ENCODE measurements around the gene PPP1R14C.

PPP1R14C gene

GRCh38 chr6:150195996-150196417, 53.2 kb downstream of the PPP1R14C start:
- no peak for ATAC-seq (replicated peaks; ENCODE audit: extremely low read depth, poor library complexity, severe bottlenecking)

GRCh38 chr6:150196942-150197745, 54.3 kb downstream of the PPP1R14C start:
- Mint-ChIP-seq H3K27ac (ENCODE audit: low read depth) (no peak overlapping the region), H3K4me1 (no peaks in the 10 kb centered on the region), H3K36me3 (ENCODE audit: insufficient read depth) (no peaks in the 10 kb centered on the region), H3K9me3 (no peaks in the 10 kb centered on the region), H3K27me3 (no peaks in the 10 kb centered on the region), H3K4me3 (no peak overlapping the region)
- DNase-seq (ENCODE audit: low spot score in 2 of 2) (no peak), ATAC-seq (replicated peaks; ENCODE audit: extremely low read depth, poor library complexity, severe bottlenecking) (no peak)

More at GRCh38 chr6:150195996-150196417, 53.2 kb downstream of the PPP1R14C start:
- no peaks in the 10 kb centered on the region for H3K9me3 Mint-ChIP-seq
- DNase-seq (ENCODE audit: low spot score in 2 of 2) = no peak
- no peaks in the 10 kb centered on the region for H3K36me3 Mint-ChIP-seq (ENCODE audit: insufficient read depth)
- no peak overlapping the region for H3K4me3 Mint-ChIP-seq
- no peaks in the 10 kb centered on the region for H3K27me3 Mint-ChIP-seq
- H3K4me1 Mint-ChIP-seq = no peaks in the 10 kb centered on the region
- H3K27ac Mint-ChIP-seq (ENCODE audit: low read depth) = no peak overlapping the region

GRCh38 chr6:150198532-150198931, 55.7 kb downstream of the PPP1R14C start:
- H3K4me1 Mint-ChIP-seq = peaks cover 9% of the 10 kb centered on the region
- H3K9me3 Mint-ChIP-seq = no peaks in the 10 kb centered on the region
- ATAC-seq (replicated peaks; ENCODE audit: extremely low read depth, poor library complexity, severe bottlenecking) (no peak), DNase-seq (ENCODE audit: low spot score in 2 of 2) (no peak)
- no peak overlapping the region for H3K4me3 Mint-ChIP-seq
- no peaks in the 10 kb centered on the region for H3K36me3 Mint-ChIP-seq (ENCODE audit: insufficient read depth)
- H3K27me3 Mint-ChIP-seq = no peaks in the 10 kb centered on the region
- no peak overlapping the region for H3K27ac Mint-ChIP-seq (ENCODE audit: low read depth)

DNA sequence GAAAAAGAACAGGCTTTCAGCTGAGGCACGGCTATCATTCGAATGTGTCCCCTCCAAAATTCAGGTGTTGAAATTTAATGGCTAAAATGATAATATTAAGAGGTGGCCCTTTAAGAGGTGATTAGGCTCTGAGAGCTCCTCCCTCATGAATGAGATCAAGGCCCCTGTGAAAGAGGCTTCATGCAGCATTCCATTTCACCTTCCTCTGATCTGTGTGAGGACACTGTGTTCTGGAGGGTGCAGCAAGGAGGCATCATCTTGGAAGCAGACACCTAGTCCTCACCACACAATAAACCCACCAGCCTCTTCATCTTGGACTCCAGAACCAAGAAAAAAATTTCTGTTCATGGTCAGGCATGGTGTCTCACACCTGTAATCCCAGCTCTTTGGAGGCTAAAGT, 56.4 kb downstream of the PPP1R14C start:
- no peak for DNase-seq (ENCODE audit: low spot score in 2 of 2)
- Mint-ChIP-seq H3K27me3 (no peaks in the 10 kb centered on the region), H3K27ac (ENCODE audit: low read depth) (no peak overlapping the region), H3K36me3 (ENCODE audit: insufficient read depth) (no peaks in the 10 kb centered on the region), H3K9me3 (no peaks in the 10 kb centered on the region), H3K4me1 (peaks cover 9% of the 10 kb centered on the region), H3K4me3 (no peak overlapping the region)
- ATAC-seq (replicated peaks; ENCODE audit: extremely low read depth, poor library complexity, severe bottlenecking) = no peak

- H3K36me3 Mint-ChIP-seq (ENCODE audit: insufficient read depth) = no peaks in the 10 kb centered on the region
- ATAC-seq (replicated peaks; ENCODE audit: extremely low read depth, poor library complexity, severe bottlenecking) (no peak), DNase-seq (ENCODE audit: low spot score in 2 of 2) (no peak)
- H3K27ac Mint-ChIP-seq (ENCODE audit: low read depth) = no peak overlapping the region
- peaks cover 9% of the 10 kb centered on the region for H3K4me1 Mint-ChIP-seq
- no peaks in the 10 kb centered on the region for H3K27me3 Mint-ChIP-seq
- no peaks in the 10 kb centered on the region for H3K9me3 Mint-ChIP-seq
- no peak overlapping the region for H3K4me3 Mint-ChIP-seq
Measured at GRCh38 chr6:150200428-150201100, 57.7 kb downstream of the PPP1R14C start.

GRCh38 chr6:150201285-150201684, 58.4 kb downstream of the PPP1R14C start:
- Mint-ChIP-seq H3K4me3 (no peak overlapping the region), H3K4me1 (peaks cover 9% of the 10 kb centered on the region), H3K9me3 (no peaks in the 10 kb centered on the region), H3K36me3 (ENCODE audit: insufficient read depth) (no peaks in the 10 kb centered on the region), H3K27me3 (no peaks in the 10 kb centered on the region), H3K27ac (ENCODE audit: low read depth) (peak overlapping the region; percentile 3)
- DNase-seq (ENCODE audit: low spot score in 2 of 2) (no peak), ATAC-seq (replicated peaks; ENCODE audit: extremely low read depth, poor library complexity, severe bottlenecking) (no peak)

GRCh38 chr6:150201772-150202329, 59.0 kb downstream of the PPP1R14C start:
- H3K4me1 Mint-ChIP-seq = peaks cover 9% of the 10 kb centered on the region
- H3K27me3 Mint-ChIP-seq = no peaks in the 10 kb centered on the region
- no peak overlapping the region for H3K27ac Mint-ChIP-seq (ENCODE audit: low read depth)
- H3K4me3 Mint-ChIP-seq = no peak overlapping the region
- no peak for DNase-seq (ENCODE audit: low spot score in 2 of 2)
- no peak for ATAC-seq (replicated peaks; ENCODE audit: extremely low read depth, poor library complexity, severe bottlenecking)
- H3K36me3 Mint-ChIP-seq (ENCODE audit: insufficient read depth) = no peaks in the 10 kb centered on the region
- H3K9me3 Mint-ChIP-seq = no peaks in the 10 kb centered on the region

DNA sequence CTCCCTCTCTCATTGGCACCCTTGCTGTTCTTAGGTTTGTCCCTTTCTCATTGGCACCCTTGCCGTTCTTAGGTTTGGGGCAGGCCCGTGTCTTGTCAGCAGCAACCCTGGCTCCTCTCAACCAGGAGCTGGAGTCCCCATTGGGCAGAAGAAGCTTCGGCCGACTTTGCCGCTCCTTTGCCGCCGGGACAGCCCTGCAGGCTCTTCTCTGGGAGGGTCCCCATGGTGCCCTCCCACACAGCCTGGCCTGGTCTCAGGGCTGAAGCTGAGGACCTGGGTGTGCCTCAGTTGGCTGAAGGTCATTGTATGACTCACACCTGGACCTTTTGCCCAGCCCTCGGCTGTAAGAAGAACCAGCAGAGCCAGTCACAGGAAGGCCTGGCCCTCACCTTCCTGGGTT, 59.6 kb downstream of the PPP1R14C start:
- ATAC-seq (replicated peaks; ENCODE audit: extremely low read depth, poor library complexity, severe bottlenecking) (no peak), DNase-seq (ENCODE audit: low spot score in 2 of 2) (no peak)
- no peaks in the 10 kb centered on the region for H3K36me3 Mint-ChIP-seq (ENCODE audit: insufficient read depth)
- no peaks in the 10 kb centered on the region for H3K9me3 Mint-ChIP-seq
- peaks cover 9% of the 10 kb centered on the region for H3K4me1 Mint-ChIP-seq
- no peaks in the 10 kb centered on the region for H3K27me3 Mint-ChIP-seq
- no peak overlapping the region for H3K4me3 Mint-ChIP-seq
- H3K27ac Mint-ChIP-seq (ENCODE audit: low read depth) = no peak overlapping the region

DNA sequence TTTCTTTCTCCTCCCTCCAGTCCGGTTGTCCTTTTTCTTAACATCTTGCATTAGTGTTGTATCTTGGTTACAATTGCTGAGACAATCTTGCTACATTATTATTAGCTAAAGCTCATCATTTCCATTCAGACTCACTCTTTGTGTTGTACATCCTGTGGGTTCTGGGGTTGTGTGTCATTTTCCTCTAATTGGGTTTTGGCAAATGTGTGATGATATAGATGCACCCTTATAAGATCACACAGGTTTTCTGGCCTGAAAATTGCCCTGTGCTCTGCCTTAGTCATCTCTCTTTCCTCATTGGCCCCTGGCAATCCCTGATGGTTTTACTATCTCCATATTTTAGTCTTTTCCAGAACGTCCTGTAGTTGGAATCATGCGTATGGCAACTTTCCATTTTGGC, 60.1 kb downstream of the PPP1R14C start:
- H3K27me3 Mint-ChIP-seq = no peaks in the 10 kb centered on the region
- DNase-seq (ENCODE audit: low spot score in 2 of 2) = no peak
- no peaks in the 10 kb centered on the region for H3K9me3 Mint-ChIP-seq
- H3K27ac Mint-ChIP-seq (ENCODE audit: low read depth) = no peak overlapping the region
- H3K4me3 Mint-ChIP-seq = no peak overlapping the region
- H3K36me3 Mint-ChIP-seq (ENCODE audit: insufficient read depth) = no peaks in the 10 kb centered on the region
- peak; percentile 55 for ATAC-seq (replicated peaks; ENCODE audit: extremely low read depth, poor library complexity, severe bottlenecking)
- peaks cover 9% of the 10 kb centered on the region for H3K4me1 Mint-ChIP-seq

- H3K36me3 Mint-ChIP-seq (ENCODE audit: insufficient read depth) = no peaks in the 10 kb centered on the region
- ATAC-seq (replicated peaks; ENCODE audit: extremely low read depth, poor library complexity, severe bottlenecking) = no peak
- H3K4me1 Mint-ChIP-seq = peaks cover 9% of the 10 kb centered on the region
- no peaks in the 10 kb centered on the region for H3K27me3 Mint-ChIP-seq
- DNase-seq (ENCODE audit: low spot score in 2 of 2) = no peak
- no peak overlapping the region for H3K4me3 Mint-ChIP-seq
- H3K27ac Mint-ChIP-seq (ENCODE audit: low read depth) = no peak overlapping the region
- no peaks in the 10 kb centered on the region for H3K9me3 Mint-ChIP-seq
Measured at GRCh38 chr6:150203378-150203777, 60.5 kb downstream of the PPP1R14C start.

GRCh38 chr6:150203871-150204545, 61.2 kb downstream of the PPP1R14C start:
- DNase-seq (ENCODE audit: low spot score in 2 of 2) = no peak
- Mint-ChIP-seq H3K36me3 (ENCODE audit: insufficient read depth) (no peaks in the 10 kb centered on the region), H3K4me1 (peaks cover 9% of the 10 kb centered on the region), H3K4me3 (peak overlapping the region; percentile 36), H3K27ac (ENCODE audit: low read depth) (no peak overlapping the region), H3K9me3 (no peaks in the 10 kb centered on the region), H3K27me3 (no peaks in the 10 kb centered on the region)
- ATAC-seq (replicated peaks; ENCODE audit: extremely low read depth, poor library complexity, severe bottlenecking) = no peak

GRCh38 chr6:150204705-150205472, 62.0 kb downstream of the PPP1R14C start:
- Mint-ChIP-seq H3K9me3 (no peaks in the 10 kb centered on the region), H3K27me3 (no peaks in the 10 kb centered on the region), H3K4me1 (peaks cover 9% of the 10 kb centered on the region), H3K36me3 (ENCODE audit: insufficient read depth) (no peaks in the 10 kb centered on the region), H3K4me3 (no peak overlapping the region), H3K27ac (ENCODE audit: low read depth) (no peak overlapping the region)
- peak; percentile 37 for ATAC-seq (replicated peaks; ENCODE audit: extremely low read depth, poor library complexity, severe bottlenecking)
- no peak for DNase-seq (ENCODE audit: low spot score in 2 of 2)

Data from central memory CD8-positive, alpha-beta T cell (primary cell).